Epithelial cell of proximal tubule (primary cell): ENCODE data around the gene TSPY8. TPM values are rescaled to one million over a fixed set of nuclear protein-coding genes. Genes with fewer than 3 reads are reported as not detected.
"Not testable (repeated sequence)": the region's sequence is repeated elsewhere in the genome, so short reads cannot be mapped to it uniquely, and the experiment has no call there.

Source experiments
- DNase-seq: peaks from one replicate; pipeline ENCODE4 v3.0.0-alpha.2; 2011; ENCODE audit warnings: low read depth
- H3K4me3 ChIP-seq: 2 replicates; pipeline ENCODE4 v1.5.1; 2011; ENCODE audit warnings: low read depth, mild to moderate bottlenecking, low read length
- CTCF ChIP-seq: conservative IDR thresholded peaks from 2 replicates; pipeline ENCODE4 v1.5.1; 2012; ENCODE audit warnings: low read depth, mild to moderate bottlenecking, low read length
- total RNA-seq: library from RNA; depleted of rRNA; stranded (reverse); fragments of >200 nt; gene quantifications from 2 replicates; pipeline ENCODE4 v1.2.3, GENCODE V29; 2015

Gene TSPY8, protein sequence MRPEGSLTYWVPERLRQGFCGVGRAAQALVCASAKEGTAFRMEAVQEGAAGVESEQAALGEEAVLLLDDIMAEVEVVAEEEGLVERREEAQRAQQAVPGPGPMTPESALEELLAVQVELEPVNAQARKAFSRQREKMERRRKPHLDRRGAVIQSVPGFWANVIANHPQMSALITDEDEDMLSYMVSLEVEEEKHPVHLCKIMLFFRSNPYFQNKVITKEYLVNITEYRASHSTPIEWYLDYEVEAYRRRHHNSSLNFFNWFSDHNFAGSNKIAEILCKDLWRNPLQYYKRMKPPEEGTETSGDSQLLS
- total RNA-seq = not detected in 2 replicates

DNA sequence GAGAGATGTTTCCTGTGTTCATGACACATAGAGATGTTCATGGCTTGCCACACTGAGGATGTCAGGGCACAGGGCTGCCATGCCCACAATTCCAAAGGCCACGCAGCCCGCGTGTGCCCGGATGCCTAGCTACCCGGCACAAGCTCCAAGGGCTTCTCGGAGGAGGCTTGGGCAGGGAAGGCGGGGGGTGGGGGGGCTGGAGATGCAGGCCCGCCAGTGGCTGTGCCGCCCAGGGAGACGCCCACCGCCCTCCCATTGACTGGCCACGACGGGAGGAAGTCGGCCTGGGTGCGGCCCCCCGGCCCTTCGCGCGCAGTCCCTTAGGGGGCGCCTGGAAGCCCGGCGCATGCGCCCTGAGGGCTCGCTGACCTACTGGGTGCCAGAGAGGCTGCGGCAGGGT is at the start of gene TSPY8:
TSPY8 (plus strand) TSS at position 301 of the 400 bp plus-strand sequence; CDS start at position 347, 46 bp downstream.
- DNase-seq, H3K4me3 ChIP-seq: not testable (repeated sequence)

DNA sequence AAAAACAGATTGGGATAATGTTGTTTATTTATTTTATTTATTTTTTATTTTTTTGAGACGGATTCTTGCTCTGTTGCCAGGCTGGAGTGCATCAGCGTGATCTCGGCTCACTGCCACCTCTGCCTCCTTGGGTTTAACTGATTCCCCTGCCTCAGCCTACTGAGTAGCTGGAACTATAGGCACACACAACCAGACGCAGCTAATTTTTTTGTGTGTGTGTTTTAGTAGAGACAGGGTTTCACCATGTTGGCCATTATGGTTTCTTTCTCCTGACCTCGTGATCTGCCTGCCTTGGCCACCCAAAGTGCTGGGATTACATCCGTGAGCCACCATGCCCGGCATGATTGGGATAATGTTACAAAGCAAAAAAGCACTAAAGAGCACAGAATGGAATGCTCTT is 36.6 kb upstream of the TSPY8 start:
- no peak overlapping the region for H3K4me3 ChIP-seq
- no peak for TF ChIP-seq CTCF
- no peak for DNase-seq

GRCh38 chrY:9337164-9337563 is 20.4 kb upstream of the TSPY8 start, which contains the start of gene TSPY4:
TSPY4 (plus strand) TSS chrY:9337464; CDS start chrY:9337510, 46 bp downstream.
- not testable (repeated sequence) for DNase-seq, H3K4me3 ChIP-seq

DNA sequence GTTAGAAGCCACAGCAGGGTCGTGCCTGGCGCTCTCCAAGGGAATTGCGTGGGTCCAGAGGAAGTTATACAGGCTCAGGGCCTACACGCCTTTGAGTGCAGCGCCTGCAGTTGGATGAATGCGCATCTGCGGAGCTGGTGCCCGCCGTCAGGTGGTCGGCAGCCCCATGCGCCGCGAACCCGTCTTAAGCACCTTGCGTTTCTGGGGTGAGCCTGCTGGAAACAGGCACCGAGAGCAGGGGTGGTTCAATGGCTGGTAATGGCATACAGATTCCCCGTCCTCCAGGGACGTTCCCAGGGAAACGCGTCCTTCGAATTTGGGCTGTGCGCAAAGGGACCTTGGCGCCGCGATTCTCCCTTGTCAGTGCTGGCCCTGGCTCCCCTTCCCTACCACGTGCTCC is 38.9 kb downstream of the TSPY8 start:
- H3K4me3 ChIP-seq, DNase-seq: not testable (repeated sequence)

DNA sequence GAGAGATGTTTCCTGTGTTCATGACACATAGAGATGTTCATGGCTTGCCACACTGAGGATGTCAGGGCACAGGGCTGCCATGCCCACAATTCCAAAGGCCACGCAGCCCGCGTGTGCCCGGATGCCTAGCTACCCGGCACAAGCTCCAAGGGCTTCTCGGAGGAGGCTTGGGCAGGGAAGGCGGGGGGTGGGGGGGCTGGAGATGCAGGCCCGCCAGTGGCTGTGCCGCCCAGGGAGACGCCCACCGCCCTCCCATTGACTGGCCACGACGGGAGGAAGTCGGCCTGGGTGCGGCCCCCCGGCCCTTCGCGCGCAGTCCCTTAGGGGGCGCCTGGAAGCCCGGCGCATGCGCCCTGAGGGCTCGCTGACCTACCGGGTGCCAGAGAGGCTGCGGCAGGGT is 40.5 kb downstream of the TSPY8 start, which contains the start of gene TSPY3:
TSPY3 (plus strand) TSS at position 301 of the 400 bp plus-strand sequence; CDS start at position 347, 46 bp downstream.
- H3K4me3 ChIP-seq, DNase-seq: not testable (repeated sequence)

Other genes with a start within 250 kb of the TSPY8 start
- not detected in 2 replicates for gene TSPY4, start 20.3 kb upstream of the TSPY8 start, total RNA-seq
- not detected in 2 replicates for gene TSPY3, start 40.6 kb downstream of the TSPY8 start, total RNA-seq
- gene TSPY1, start 109.2 kb downstream of the TSPY8 start, total RNA-seq = not detected in 2 replicates
- gene TSPY9, start 129.5 kb downstream of the TSPY8 start, total RNA-seq = not detected in 2 replicates
- gene TSPY10, start 170.1 kb downstream of the TSPY8 start, total RNA-seq = not detected in 2 replicates